Gastrocnemius medialis (tissue), 4 donors: Measurements from ENCODE around the gene SLC35B4. TPM values are rescaled to one million over a fixed set of nuclear protein-coding genes. Genes with fewer than 3 reads are reported as not detected.

Source experiments
- ATAC-seq, 2 donors: fragments of 150-250 bp; one replicate each; pipeline ENCODE4 v1.9.1; 2016
- DNase-seq, 2 donors: peaks; one replicate each; pipeline ENCODE4 v3.0.0-alpha.2; 2019
- H3K27ac ChIP-seq, 4 donors: fragments of 200-600 bp; sonication (generic); 1 replicate in 1 of 4; 2 replicates in 3 of 4; pipeline ENCODE4 v1.5.1; 2016 to 2018; ENCODE audit warnings: mild to moderate bottlenecking in 2 of 4, moderate library complexity in 1 of 4
- H3K27me3 ChIP-seq, 3 donors: fragments of 200-600 bp; sonication (generic) in 2 of 3; 1 replicate in 1 of 3; 2 replicates in 2 of 3; pipeline versions ENCODE4 v1.5.1 to v1.6.0; 2016 to 2019; ENCODE audit warnings: mild to moderate bottlenecking in 1 of 3, moderate library complexity in 1 of 3
- H3K36me3 ChIP-seq, 2 donors: fragments of 200-600 bp; sonication (generic) in 1 of 2; one replicate each; pipeline ENCODE4 v1.5.1; 2017 to 2018
- H3K4me1 ChIP-seq, 2 donors: fragments of 200-600 bp; sonication (generic) in 1 of 2; one replicate each; pipeline ENCODE4 v1.5.1; 2016 to 2017; ENCODE audit warnings: mild to moderate bottlenecking in 2 of 2
- H3K4me3 ChIP-seq, 4 donors: fragments of 200-600 bp; sonication (generic) in 3 of 4; 1 replicate in 1 of 4; 2 replicates in 3 of 4; pipeline ENCODE4 v1.5.1; 2016 to 2019; ENCODE audit warnings: mild to moderate bottlenecking in 2 of 4
- H3K9me3 ChIP-seq, 3 donors: fragments of 200-600 bp; sonication (generic) in 2 of 3; 1 replicate in 1 of 3; 2 replicates in 2 of 3; pipeline ENCODE4 v1.5.1; 2016 to 2019
- POLR2A ChIP-seq, 2 donors: fragments of 450-650 bp; IDR thresholded peaks; one replicate each; pipeline ENCODE4 v1.6.1; 2017; ENCODE audit warnings: antibody characterized with exemption in 2 of 2, mild to moderate bottlenecking in 2 of 2, moderate library complexity in 2 of 2
- in situ Hi-C, 4 donors: fragments of 200-750 bp; cut with MboI; loops; one replicate each; pipeline versions ENCODE4 v1.15.0 to v1.8.0; 2017; ENCODE audit warnings: low sequenced_read_pairs in 4 of 4
- intact Hi-C: fragments of 100-400 bp; cut with DNase I; formaldehyde crosslinking; loops from one replicate; pipeline ENCODE4 v1.15.1; 2023; ENCODE audit warnings: low total_unique reads
- total RNA-seq, 4 donors: library from RNA; depleted of rRNA; stranded (reverse); fragments of >200 nt; gene quantifications; one replicate each; pipeline versions ENCODE4 v1.1.0 to v1.2.3, GENCODE V29; 2016
- TF ChIP-seq, protein P1 (sequence below), 5 experiments: fragments of 450-650 bp in 3 of 5; fragments of 200-600 bp in 2 of 5; sonication (generic) in 2 of 5; IDR thresholded peaks in 4 of 5; conservative IDR thresholded peaks in 1 of 5; 1 replicate in 4 of 5; 2 replicates in 1 of 5; pipeline ENCODE4 v1.5.1; 2016 to 2019; ENCODE audit warnings: antibody characterized with exemption in 5 of 5, mild to moderate bottlenecking in 3 of 5, moderate library complexity in 3 of 5

SLC35B4 gene
- total RNA-seq, 4 donors from 2014 or later: 1.7 to 5.0 (median 2.3) TPM

DNA sequence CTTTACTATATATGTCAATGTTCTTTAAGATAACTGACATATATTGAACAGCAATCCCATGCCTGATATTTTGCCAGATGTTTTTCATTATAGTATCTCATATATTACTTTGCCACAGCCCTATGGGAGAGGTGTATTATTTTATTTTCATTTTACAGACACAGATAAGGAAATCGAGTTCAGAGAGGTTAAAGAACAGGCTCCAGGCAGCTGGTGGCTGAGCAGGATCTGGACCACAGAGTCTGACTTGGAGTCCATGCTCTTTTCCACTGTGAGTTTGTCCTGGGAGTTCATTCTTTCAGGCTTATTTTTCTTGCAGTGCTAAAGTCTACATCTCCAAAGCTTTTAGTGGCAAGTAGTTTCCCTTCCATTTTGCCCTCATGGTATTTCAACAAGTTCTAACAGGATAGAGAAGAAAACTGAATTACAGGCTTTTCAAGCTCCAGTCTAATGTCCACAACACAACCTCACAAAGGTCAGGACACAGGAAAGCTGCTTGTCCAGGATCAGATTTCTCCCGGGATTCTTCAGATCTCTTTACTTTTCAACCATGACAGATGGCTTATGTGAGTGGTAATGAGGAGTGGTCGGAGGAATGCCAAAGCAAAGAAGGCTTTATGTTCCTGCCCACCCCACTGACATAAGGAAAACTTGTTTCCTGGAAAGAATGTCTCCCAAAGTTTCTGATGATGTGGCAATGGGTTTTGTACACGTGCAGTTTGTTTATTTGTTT, 13.1 kb upstream of the SLC35B4 start:
- TF ChIP-seq POLR2A (IDR thresholded peaks at IDR 0.05): no peak
- TF ChIP-seq, protein P1, sequence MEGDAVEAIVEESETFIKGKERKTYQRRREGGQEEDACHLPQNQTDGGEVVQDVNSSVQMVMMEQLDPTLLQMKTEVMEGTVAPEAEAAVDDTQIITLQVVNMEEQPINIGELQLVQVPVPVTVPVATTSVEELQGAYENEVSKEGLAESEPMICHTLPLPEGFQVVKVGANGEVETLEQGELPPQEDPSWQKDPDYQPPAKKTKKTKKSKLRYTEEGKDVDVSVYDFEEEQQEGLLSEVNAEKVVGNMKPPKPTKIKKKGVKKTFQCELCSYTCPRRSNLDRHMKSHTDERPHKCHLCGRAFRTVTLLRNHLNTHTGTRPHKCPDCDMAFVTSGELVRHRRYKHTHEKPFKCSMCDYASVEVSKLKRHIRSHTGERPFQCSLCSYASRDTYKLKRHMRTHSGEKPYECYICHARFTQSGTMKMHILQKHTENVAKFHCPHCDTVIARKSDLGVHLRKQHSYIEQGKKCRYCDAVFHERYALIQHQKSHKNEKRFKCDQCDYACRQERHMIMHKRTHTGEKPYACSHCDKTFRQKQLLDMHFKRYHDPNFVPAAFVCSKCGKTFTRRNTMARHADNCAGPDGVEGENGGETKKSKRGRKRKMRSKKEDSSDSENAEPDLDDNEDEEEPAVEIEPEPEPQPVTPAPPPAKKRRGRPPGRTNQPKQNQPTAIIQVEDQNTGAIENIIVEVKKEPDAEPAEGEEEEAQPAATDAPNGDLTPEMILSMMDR (IDR thresholded peaks at IDR 0.05 in 4 of 5, conservative IDR thresholded peaks at IDR 0.05 in 1 of 5): no peak
- H3K27ac ChIP-seq: no peak overlapping the region
- no peaks in the 10 kb centered on the region for H3K4me1 ChIP-seq
- intact Hi-C loops: no loop called here
- H3K9me3 ChIP-seq: no peaks in the 10 kb centered on the region
- in situ Hi-C loops: no loop called here
- H3K27me3 ChIP-seq: peaks cover 0 to 3% (median 3%) of the 10 kb centered on the region in 3 donors
- no peak for DNase-seq
- no peak overlapping the region for H3K4me3 ChIP-seq
- no peaks in the 10 kb centered on the region for H3K36me3 ChIP-seq
- ATAC-seq: no peak

DNA sequence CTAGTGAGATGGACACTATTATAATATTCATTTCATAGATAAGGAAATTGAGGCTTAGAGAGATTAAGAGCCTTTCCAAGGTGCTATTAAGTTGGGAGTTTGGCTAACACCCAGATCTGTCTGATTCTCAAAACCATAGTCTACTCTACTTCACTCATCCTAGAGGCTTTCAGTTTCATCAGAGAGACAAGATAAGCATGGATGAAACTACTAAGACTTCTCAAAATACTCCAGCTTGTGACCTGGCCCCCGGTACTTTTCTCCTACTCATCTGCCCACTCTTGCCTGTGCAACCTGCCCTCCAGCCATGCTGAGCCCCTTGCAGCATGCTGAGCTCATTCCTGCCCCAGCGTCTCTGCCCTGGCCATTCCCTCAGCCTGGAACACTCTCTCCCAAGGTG, 12.2 kb upstream of the SLC35B4 start:
- ATAC-seq: no peak
- intact Hi-C loops: no loop called here

DNA sequence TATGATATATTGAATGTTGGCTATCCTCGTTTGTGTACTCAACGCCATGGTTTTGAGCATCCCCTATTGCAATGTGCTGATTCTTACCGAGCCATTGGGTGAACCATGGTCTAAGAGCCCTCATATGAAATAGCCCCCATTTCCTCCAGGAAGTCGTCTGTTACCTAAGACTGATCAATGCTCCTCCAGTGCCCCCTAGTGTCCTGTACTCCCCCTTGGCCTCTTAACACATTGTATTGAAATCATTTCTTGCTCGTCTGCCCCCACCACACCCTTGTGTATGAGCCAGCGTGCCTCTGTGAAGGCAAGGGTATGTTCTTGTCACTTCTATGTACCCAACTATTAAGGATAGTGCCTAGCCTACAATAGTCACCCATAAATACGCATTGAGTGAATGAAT, 11.2 kb upstream of the SLC35B4 start:
- no peaks in the 10 kb centered on the region for H3K9me3 ChIP-seq
- intact Hi-C loops: no loop called here
- in situ Hi-C loops: no loop called here
- DNase-seq (peak in 1 of 2 donors; percentile 12), ATAC-seq (no peak)
- no peak overlapping the region for H3K4me3 ChIP-seq
- H3K4me1 ChIP-seq: no peaks in the 10 kb centered on the region
- H3K27ac ChIP-seq: no peak overlapping the region
- peaks cover 0 to 8% (median 3%) of the 10 kb centered on the region in 3 donors for H3K27me3 ChIP-seq
- H3K36me3 ChIP-seq: no peaks in the 10 kb centered on the region
- TF ChIP-seq, protein P1 (IDR thresholded peaks at IDR 0.05 in 4 of 5, conservative IDR thresholded peaks at IDR 0.05 in 1 of 5): peak in 3 of 5 experiments; percentile 18 to 30 (median 22)
- TF ChIP-seq POLR2A (IDR thresholded peaks at IDR 0.05): no peak

More for the DNA sequence above, 12.2 kb upstream of the SLC35B4 start:
- Histone ChIP-seq H3K36me3 (no peaks in the 10 kb centered on the region), H3K4me3 (no peak overlapping the region), H3K4me1 (no peaks in the 10 kb centered on the region), H3K9me3 (no peaks in the 10 kb centered on the region), H3K27ac (no peak overlapping the region), H3K27me3 (peaks cover 0 to 7% (median 3%) of the 10 kb centered on the region in 3 donors)
- in situ Hi-C loops: no loop called here
- no peak for DNase-seq
- TF ChIP-seq, protein P1 (IDR thresholded peaks at IDR 0.05 in 4 of 5, conservative IDR thresholded peaks at IDR 0.05 in 1 of 5): no peak
- no peak for TF ChIP-seq POLR2A (IDR thresholded peaks at IDR 0.05)

DNA sequence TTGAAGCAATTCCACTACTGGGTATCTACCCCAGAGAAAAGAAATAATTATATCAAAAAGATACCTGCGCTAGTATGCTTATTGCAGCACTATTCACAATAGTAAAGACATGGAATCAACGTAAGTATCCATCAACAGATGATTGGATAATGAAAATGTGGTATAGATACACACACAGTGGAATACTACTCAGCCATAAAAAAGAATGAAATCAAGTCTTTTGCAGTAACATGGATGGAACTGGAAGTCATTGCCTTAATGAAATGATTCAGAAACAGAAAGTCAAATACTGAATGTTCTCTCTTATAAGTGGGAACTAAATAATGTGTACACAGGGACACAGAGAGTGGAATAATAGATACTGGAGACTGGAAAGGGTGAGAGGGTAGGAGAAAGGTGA, 7.4 kb upstream of the SLC35B4 start:
- H3K4me1 ChIP-seq: no peaks in the 10 kb centered on the region
- H3K27me3 ChIP-seq: peaks cover 0 to 8% (median 0%) of the 10 kb centered on the region in 3 donors
- no peaks in the 10 kb centered on the region for H3K36me3 ChIP-seq
- H3K4me3 ChIP-seq: no peak overlapping the region
- no peaks in the 10 kb centered on the region for H3K9me3 ChIP-seq
- no peak for ATAC-seq
- TF ChIP-seq POLR2A (IDR thresholded peaks at IDR 0.05): no peak
- TF ChIP-seq, protein P1 (IDR thresholded peaks at IDR 0.05 in 4 of 5, conservative IDR thresholded peaks at IDR 0.05 in 1 of 5): no peak
- intact Hi-C loops: no loop called here
- no peak for DNase-seq
- no peak overlapping the region for H3K27ac ChIP-seq
- in situ Hi-C loops: loop anchor here in 3 of 4 donors (25.0 kb wide), 2 partner anchors 1062 to 1188 kb away; partner anchors contain the start of genes EXOC4 (in 3 of the 3) and CNOT4 (in 1 of the 3)
